A549 (cell line): Measurements from ENCODE around the gene EHF. TPM values are rescaled to one million over a fixed set of nuclear protein-coding genes. Genes with fewer than 3 reads are reported as not detected.

Source experiments
- ATAC-seq, 2 experiments: fragments of 200-7000 bp in 1 of 2; fragments of >200 bp in 1 of 2; cut with Nextera tagmentation in 1 of 2; cut with Tn5 transposase in 1 of 2; 3 replicates each; pipeline versions ENCODE4 v1.8.0 to v1.9.1; 2018 to 2020; ENCODE audit warnings: mild to moderate bottlenecking in 1 of 2, moderate library complexity in 1 of 2
- CTCF ChIA-PET: fragments of 300-600 bp; sonication (Branson Sonifier 250); formaldehyde crosslinking; extraction: SDS; loops from one replicate; lab custom pipeline; 2021; ENCODE audit warnings: antibody characterized with exemption, inconsistent platforms; lab: Yijun Ruan, JAX
- POLR2A ChIA-PET: fragments of 350-600 bp; formaldehyde crosslinking; extraction: SDS; loops from one replicate; lab custom pipeline; 2021; ENCODE audit warnings: antibody characterized with exemption, inconsistent platforms; lab: Yijun Ruan, JAX
- DNase-seq, 2 experiments: peaks; one replicate each; pipeline versions ENCODE4 v3.0.0 to v3.0.0-alpha.2; 2011 to 2016; ENCODE audit warnings: low read depth in 1 of 2, low spot score in 1 of 2
- FAIRE-seq: peaks from 2 replicates; lab custom pipeline; 2011; peaks lifted over from hg19 to GRCh38; lab: Jason Lieb, UNC
- H3K27ac ChIP-seq, 2 experiments: fragments of >200 bp; sonication (Bioruptor Twin); formaldehyde crosslinking; 3 replicates each; pipeline ENCODE4 v1.5.1; 2016 to 2017
- H3K4me1 ChIP-seq: fragments of >200 bp; sonication (Bioruptor Twin); formaldehyde crosslinking; 3 replicates; pipeline ENCODE4 v1.6.1; 2016
- H3K4me2 ChIP-seq: fragments of >200 bp; sonication (Bioruptor Twin); formaldehyde crosslinking; 3 replicates; pipeline ENCODE4 v1.6.1; 2016
- H3K4me3 ChIP-seq: fragments of >200 bp; sonication (Bioruptor Twin); formaldehyde crosslinking; 3 replicates; pipeline ENCODE4 v1.5.1; 2016
- H3K9me3 ChIP-seq: fragments of >200 bp; sonication (Bioruptor Twin); formaldehyde crosslinking; 3 replicates; pipeline ENCODE4 v1.6.1; 2016
- CEBPB ChIP-seq, 2 experiments: fragments of >200 bp in 1 of 2; sonication (Bioruptor Twin) in 1 of 2; formaldehyde crosslinking in 1 of 2; IDR thresholded peaks; 2 replicates each; pipeline ENCODE4 v1.6.1; 2012 to 2016
- E2F6 ChIP-seq: IDR thresholded peaks from 2 replicates; pipeline ENCODE4 v1.6.1; 2012; ENCODE audit warnings: low read depth, borderline replicate concordance
- FOSL2 ChIP-seq, 2 experiments: fragments of 450-650 bp in 1 of 2; fragments of >200 bp in 1 of 2; sonication (Bioruptor Twin) in 1 of 2; formaldehyde crosslinking; IDR thresholded peaks; 2 replicates each; pipeline versions ENCODE4 v1.5.0 to v1.6.1; 2016 to 2020; ENCODE audit warnings: mild to moderate bottlenecking in 1 of 2, moderate library complexity in 1 of 2
- GATA3 ChIP-seq: IDR thresholded peaks from 2 replicates; pipeline ENCODE4 v1.6.1; 2012; ENCODE audit warnings: borderline replicate concordance
- HDAC2 ChIP-seq: fragments of 200-600 bp; sonication (generic); IDR thresholded peaks from 2 replicates; pipeline ENCODE4 v1.6.1; 2016
- HOXB13 ChIP-seq: fragments of 250-450 bp; sonication (Bioruptor Pico); IDR thresholded peaks from 2 replicates; pipeline ENCODE4 v1.5.0; 2020; ENCODE audit warnings: low read depth, mild to moderate bottlenecking, moderate library complexity
- NR3C1 ChIP-seq: fragments of >200 bp; sonication (Bioruptor Twin); formaldehyde crosslinking; IDR thresholded peaks from 3 replicates; pipeline ENCODE4 v1.6.1; 2017
- PHF8 ChIP-seq: fragments of 200-600 bp; sonication (generic); IDR thresholded peaks from 2 replicates; pipeline ENCODE4 v1.6.1; 2016; ENCODE audit warnings: low read depth, mild to moderate bottlenecking, antibody characterized with exemption, moderate library complexity, borderline replicate concordance
- POLR2A ChIP-seq: IDR thresholded peaks from 2 replicates; pipeline ENCODE4 v1.6.1; 2012; ENCODE audit warnings: mild to moderate bottlenecking, low read length
- RAD21 ChIP-seq, 2 experiments: fragments of >200 bp in 1 of 2; sonication (Bioruptor Twin) in 1 of 2; formaldehyde crosslinking in 1 of 2; IDR thresholded peaks in 1 of 2; conservative IDR thresholded peaks in 1 of 2; 2 replicates in 1 of 2; 3 replicates in 1 of 2; pipeline ENCODE4 v1.6.1; 2012 to 2018; ENCODE audit warnings: inconsistent platforms in 1 of 2
- RARB ChIP-seq: fragments of 250-450 bp; sonication (Bioruptor Pico); IDR thresholded peaks from 2 replicates; pipeline ENCODE4 v1.8.0; 2021; ENCODE audit warnings: mild to moderate bottlenecking, moderate library complexity
- RFX5 ChIP-seq: fragments of 450-650 bp; IDR thresholded peaks from 2 replicates; pipeline ENCODE4 v1.7.1; 2014; ENCODE audit warnings: antibody characterized with exemption, mild to moderate bottlenecking, moderate library complexity
- RNF2 ChIP-seq: fragments of 200-600 bp; sonication (generic); IDR thresholded peaks from 2 replicates; pipeline ENCODE4 v1.6.1; 2016; ENCODE audit warnings: low read depth, mild to moderate bottlenecking, antibody characterized with exemption, moderate library complexity, borderline replicate concordance
- TP53 ChIP-seq: fragments of 250-450 bp; sonication (Bioruptor Pico); IDR thresholded peaks from 2 replicates; pipeline ENCODE4 v1.5.0; 2021; ENCODE audit warnings: mild to moderate bottlenecking, moderate library complexity
- ZFP36 ChIP-seq: fragments of 450-650 bp; IDR thresholded peaks from 2 replicates; pipeline ENCODE4 v1.6.1; 2014; ENCODE audit warnings: borderline replicate concordance; ENCODE audit not compliant: partially characterized antibody
- ZNF302 ChIP-seq: fragments of 250-450 bp; sonication (Bioruptor Pico); IDR thresholded peaks from 2 replicates; pipeline ENCODE4 v1.9.0; 2021; ENCODE audit warnings: inconsistent platforms, mild to moderate bottlenecking, moderate library complexity
- ZSCAN20 ChIP-seq: fragments of 250-450 bp; sonication (Bioruptor Pico); IDR thresholded peaks from 2 replicates; pipeline ENCODE4 v1.8.0; 2022; ENCODE audit warnings: mild to moderate bottlenecking, moderate library complexity
- WGBS: methylation state at CpG from one replicate; pipeline ENCODE4 v1.1.6; 2017; ENCODE audit errors: missing lambda C conversion rate; 5-methylcytosine and 5-hydroxymethylcytosine counted together
- polyA plus RNA-seq, 4 experiments: library from polyadenylated mRNA; depleted of rRNA in 3 of 4; stranded (reverse); fragments of >200 nt; fragmentation: RNase III in 1 of 4; extraction: RNeasy Plus Mini Kit Qiagen cat#74134 plus additional on column Dnase treatment in 1 of 4; gene quantifications; 2 replicates in 3 of 4; 3 replicates in 1 of 4; pipeline ENCODE4 v1.2.3, GENCODE V29; 2011 to 2017
- TF ChIP-seq, protein P1 (sequence below): IDR thresholded peaks from 2 replicates; pipeline ENCODE4 v1.6.1; 2012
- TF ChIP-seq, protein P2 (sequence below): fragments of >200 bp; sonication (Bioruptor Twin); formaldehyde crosslinking; IDR thresholded peaks from 3 replicates; pipeline ENCODE4 v1.5.1; 2016
- TF ChIP-seq, protein P3 (sequence below): IDR thresholded peaks from 2 replicates; pipeline ENCODE4 v1.6.1; 2012
- TF ChIP-seq, protein P4 (sequence below): fragments of >200 bp; sonication (Bioruptor Twin); formaldehyde crosslinking; IDR thresholded peaks from 3 replicates; pipeline ENCODE4 v1.6.1; 2016
- TF ChIP-seq, protein P5 (sequence below): fragments of 250-450 bp; sonication (Bioruptor Pico); IDR thresholded peaks from 2 replicates; pipeline ENCODE4 v1.5.0; 2020; ENCODE audit warnings: low read depth, mild to moderate bottlenecking, moderate library complexity
- TF ChIP-seq, protein P6 (sequence below): fragments of 200-600 bp; sonication (generic); IDR thresholded peaks from 2 replicates; pipeline ENCODE4 v1.6.1; 2016; ENCODE audit warnings: antibody characterized with exemption, mild to moderate bottlenecking, moderate library complexity

Gene EHF
- polyA plus RNA-seq, 2 of the 4 experiments (the other 2 are of a cell fraction) = 5.4 to 7.8 TPM

DNA sequence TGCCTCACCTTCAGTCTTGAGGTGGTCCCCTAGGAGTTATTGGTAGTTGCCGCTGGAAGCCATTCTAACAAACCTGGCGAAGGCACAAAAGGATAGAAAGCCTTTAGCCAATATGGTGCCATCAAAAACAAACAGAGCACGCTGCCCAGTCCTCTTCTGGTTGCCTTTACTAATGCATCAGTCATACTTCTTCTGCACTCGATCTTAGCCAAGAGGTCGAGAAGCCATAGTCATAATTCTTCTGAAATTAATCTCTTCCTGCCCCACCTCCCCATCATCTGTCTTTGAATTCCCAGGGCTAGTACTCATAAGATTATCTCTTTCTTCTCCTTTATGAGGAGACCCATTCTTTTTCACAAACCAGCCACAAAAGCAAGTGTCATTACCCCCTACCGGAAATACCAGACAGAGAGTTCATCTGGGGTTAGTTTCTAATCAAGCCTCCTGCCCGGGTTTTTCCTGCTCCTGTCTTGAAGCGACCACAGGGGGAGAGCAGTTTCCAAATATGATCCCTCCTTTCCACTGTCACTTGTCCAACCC, 21.4 kb upstream of the EHF start (continued):
- TF ChIP-seq HOXB13 (CRISPR knock-in tag) (peak; percentile 91), FOSL2 (IDR thresholded peaks at IDR 0.05) (peak; percentile 80), FOSL2 (CRISPR knock-in tag; IDR thresholded peaks at IDR 0.05) (peak; percentile 85), ZSCAN20 (peak; percentile 49; the same call in 1 of the 2 replicates), RAD21 (conservative IDR thresholded peaks at IDR 0.05 in 1 of 2, IDR thresholded peaks at IDR 0.05 in 1 of 2) (peak; percentile 35 to 49), CEBPB (IDR thresholded peaks at IDR 0.05) (peak; percentile 21 to 55; a peak in 2 of 4 replicates), RARB (CRISPR knock-in tag) (peak; percentile 42; the same call in 1 of the 2 replicates), ZFP36 (no peak), E2F6 (peak; percentile 33; the same call in 1 of the 2 replicates)
- TF ChIP-seq, protein P1, sequence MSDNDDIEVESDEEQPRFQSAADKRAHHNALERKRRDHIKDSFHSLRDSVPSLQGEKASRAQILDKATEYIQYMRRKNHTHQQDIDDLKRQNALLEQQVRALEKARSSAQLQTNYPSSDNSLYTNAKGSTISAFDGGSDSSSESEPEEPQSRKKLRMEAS = peak; percentile 76
- TF ChIP-seq, protein P2, sequence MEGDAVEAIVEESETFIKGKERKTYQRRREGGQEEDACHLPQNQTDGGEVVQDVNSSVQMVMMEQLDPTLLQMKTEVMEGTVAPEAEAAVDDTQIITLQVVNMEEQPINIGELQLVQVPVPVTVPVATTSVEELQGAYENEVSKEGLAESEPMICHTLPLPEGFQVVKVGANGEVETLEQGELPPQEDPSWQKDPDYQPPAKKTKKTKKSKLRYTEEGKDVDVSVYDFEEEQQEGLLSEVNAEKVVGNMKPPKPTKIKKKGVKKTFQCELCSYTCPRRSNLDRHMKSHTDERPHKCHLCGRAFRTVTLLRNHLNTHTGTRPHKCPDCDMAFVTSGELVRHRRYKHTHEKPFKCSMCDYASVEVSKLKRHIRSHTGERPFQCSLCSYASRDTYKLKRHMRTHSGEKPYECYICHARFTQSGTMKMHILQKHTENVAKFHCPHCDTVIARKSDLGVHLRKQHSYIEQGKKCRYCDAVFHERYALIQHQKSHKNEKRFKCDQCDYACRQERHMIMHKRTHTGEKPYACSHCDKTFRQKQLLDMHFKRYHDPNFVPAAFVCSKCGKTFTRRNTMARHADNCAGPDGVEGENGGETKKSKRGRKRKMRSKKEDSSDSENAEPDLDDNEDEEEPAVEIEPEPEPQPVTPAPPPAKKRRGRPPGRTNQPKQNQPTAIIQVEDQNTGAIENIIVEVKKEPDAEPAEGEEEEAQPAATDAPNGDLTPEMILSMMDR = no peak

DNA sequence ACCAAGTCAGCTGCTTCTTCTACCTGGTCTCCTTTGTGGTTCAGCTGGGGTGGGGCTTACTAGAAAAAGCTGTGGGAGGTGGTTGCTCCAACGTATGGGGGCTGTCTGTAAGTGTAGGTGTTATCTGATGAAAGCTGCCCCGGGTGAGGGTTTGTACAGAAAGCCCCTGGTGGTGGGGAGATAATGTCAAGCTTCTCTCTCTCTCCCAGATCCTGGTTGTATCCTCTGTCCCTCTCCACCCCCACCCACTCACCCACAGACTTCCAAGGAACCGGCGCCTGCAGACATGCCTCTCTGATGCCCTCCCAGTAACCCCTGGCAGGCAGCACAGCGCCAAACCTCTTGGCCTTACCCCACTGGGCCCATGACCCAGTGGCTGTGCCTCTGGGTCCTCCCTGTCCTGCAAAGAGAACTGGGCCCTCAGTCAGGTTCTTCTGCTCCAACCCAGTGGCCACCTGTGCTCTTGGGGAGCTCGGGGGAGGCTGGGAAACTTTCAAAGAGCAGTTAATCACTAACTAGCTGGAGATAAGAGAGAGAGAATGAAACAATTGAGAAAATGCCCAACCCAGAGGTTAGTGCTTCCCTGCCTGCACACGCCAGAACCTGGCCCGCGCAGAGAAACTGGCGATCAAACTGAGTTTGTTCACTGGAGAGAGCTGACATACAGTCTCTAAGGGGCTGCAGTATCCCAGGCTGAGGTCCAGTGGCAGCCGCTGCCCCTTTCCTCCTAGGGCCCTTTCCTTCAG, 20.4 kb upstream of the EHF start:
- DNase-seq (peak; percentile 84 to 98), FAIRE-seq (no peak), ATAC-seq (peak; percentile 90 to 91)
- Histone ChIP-seq H3K4me1 (peaks cover 68% of the 10 kb centered on the region), H3K27ac (peak overlapping the region; percentile 98 to 99), H3K4me3 (no peak overlapping the region), H3K9me3 (peaks cover 26% of the 10 kb centered on the region), H3K4me2 (peak overlapping the region; percentile 70)
- WGBS = 2% methylated on average over 10 of the region's 11 CpGs
- POLR2A ChIA-PET = interaction anchor here (0.6 to 3.3 kb wide), 10 partner anchors 14 to 316 kb away, joined by 3 to 98 read pairs (median 6); partner anchors contain the start of genes APIP and PDHX
- CTCF ChIA-PET = interaction anchor here (0.7 to 4.6 kb wide), 14 partner anchors 10 to 291 kb away, joined by 3 to 30 read pairs (median 4); no protein-coding TSS in a partner anchor
- no peak for TF ChIP-seq NR3C1
- TF ChIP-seq E2F6 = no peak; the same call in 1 of the 2 replicates
- TF ChIP-seq, protein P3, sequence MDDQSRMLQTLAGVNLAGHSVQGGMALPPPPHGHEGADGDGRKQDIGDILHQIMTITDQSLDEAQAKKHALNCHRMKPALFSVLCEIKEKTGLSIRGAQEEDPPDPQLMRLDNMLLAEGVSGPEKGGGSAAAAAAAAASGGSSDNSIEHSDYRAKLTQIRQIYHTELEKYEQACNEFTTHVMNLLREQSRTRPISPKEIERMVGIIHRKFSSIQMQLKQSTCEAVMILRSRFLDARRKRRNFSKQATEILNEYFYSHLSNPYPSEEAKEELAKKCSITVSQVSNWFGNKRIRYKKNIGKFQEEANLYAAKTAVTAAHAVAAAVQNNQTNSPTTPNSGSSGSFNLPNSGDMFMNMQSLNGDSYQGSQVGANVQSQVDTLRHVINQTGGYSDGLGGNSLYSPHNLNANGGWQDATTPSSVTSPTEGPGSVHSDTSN = peak; percentile 68
- TF ChIP-seq, protein P4, sequence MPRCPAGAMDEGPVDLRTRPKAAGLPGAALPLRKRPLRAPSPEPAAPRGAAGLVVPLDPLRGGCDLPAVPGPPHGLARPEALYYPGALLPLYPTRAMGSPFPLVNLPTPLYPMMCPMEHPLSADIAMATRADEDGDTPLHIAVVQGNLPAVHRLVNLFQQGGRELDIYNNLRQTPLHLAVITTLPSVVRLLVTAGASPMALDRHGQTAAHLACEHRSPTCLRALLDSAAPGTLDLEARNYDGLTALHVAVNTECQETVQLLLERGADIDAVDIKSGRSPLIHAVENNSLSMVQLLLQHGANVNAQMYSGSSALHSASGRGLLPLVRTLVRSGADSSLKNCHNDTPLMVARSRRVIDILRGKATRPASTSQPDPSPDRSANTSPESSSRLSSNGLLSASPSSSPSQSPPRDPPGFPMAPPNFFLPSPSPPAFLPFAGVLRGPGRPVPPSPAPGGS = peak; percentile 70; the same call in 2 of the 3 replicates
- no peak for TF ChIP-seq HDAC2
- no peak for TF ChIP-seq PHF8
- TF ChIP-seq TP53 (CRISPR knock-in tag) = no peak
- TF ChIP-seq, protein P5, sequence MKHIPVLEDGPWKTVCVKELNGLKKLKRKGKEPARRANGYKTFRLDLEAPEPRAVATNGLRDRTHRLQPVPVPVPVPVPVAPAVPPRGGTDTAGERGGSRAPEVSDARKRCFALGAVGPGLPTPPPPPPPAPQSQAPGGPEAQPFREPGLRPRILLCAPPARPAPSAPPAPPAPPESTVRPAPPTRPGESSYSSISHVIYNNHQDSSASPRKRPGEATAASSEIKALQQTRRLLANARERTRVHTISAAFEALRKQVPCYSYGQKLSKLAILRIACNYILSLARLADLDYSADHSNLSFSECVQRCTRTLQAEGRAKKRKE (CRISPR knock-in tag) = 0 out of 2 replicates have a peak, but pooled peaks have one; percentile 28
- TF ChIP-seq, protein P6, sequence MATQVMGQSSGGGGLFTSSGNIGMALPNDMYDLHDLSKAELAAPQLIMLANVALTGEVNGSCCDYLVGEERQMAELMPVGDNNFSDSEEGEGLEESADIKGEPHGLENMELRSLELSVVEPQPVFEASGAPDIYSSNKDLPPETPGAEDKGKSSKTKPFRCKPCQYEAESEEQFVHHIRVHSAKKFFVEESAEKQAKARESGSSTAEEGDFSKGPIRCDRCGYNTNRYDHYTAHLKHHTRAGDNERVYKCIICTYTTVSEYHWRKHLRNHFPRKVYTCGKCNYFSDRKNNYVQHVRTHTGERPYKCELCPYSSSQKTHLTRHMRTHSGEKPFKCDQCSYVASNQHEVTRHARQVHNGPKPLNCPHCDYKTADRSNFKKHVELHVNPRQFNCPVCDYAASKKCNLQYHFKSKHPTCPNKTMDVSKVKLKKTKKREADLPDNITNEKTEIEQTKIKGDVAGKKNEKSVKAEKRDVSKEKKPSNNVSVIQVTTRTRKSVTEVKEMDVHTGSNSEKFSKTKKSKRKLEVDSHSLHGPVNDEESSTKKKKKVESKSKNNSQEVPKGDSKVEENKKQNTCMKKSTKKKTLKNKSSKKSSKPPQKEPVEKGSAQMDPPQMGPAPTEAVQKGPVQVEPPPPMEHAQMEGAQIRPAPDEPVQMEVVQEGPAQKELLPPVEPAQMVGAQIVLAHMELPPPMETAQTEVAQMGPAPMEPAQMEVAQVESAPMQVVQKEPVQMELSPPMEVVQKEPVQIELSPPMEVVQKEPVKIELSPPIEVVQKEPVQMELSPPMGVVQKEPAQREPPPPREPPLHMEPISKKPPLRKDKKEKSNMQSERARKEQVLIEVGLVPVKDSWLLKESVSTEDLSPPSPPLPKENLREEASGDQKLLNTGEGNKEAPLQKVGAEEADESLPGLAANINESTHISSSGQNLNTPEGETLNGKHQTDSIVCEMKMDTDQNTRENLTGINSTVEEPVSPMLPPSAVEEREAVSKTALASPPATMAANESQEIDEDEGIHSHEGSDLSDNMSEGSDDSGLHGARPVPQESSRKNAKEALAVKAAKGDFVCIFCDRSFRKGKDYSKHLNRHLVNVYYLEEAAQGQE = no peak
- TF ChIP-seq POLR2A = no peak
- peak; percentile 91 for TF ChIP-seq GATA3
- peak; percentile 91 for TF ChIP-seq RARB (CRISPR knock-in tag)
- TF ChIP-seq RFX5 = no peak
- TF ChIP-seq ZNF302 (CRISPR knock-in tag) = no peak
- no peak for TF ChIP-seq RNF2
- no peak for TF ChIP-seq ZFP36
